Activated CD4-positive, CD25-positive, alpha-beta regulatory T cell (primary cell): Measurements from ENCODE around the gene XAGE3.
"Not testable (repeated sequence)": the region's sequence is repeated elsewhere in the genome, so short reads cannot be mapped to it uniquely, and the experiment has no call there.

Source experiments
- DNase-seq, 4 experiments: peaks; one replicate each; lab custom pipeline; 2025; lab: John Stamatoyannopoulos, UW

Gene XAGE3

GRCh38 chrX:52867610-52868348 is at the start of gene XAGE3:
XAGE3 (minus strand) TSS chrX:52868083; CDS start chrX:52867133, 950 bp downstream.
- no peak for DNase-seq

GRCh38 chrX:52914704-52915103 is 46.8 kb upstream of the XAGE3 start:
- DNase-seq = not testable (repeated sequence)

GRCh38 chrX:52913681-52914080 is 45.8 kb upstream of the XAGE3 start:
- DNase-seq = not testable (repeated sequence)

GRCh38 chrX:52909313-52909969 is 41.6 kb upstream of the XAGE3 start:
- not testable (repeated sequence) for DNase-seq

- not testable (repeated sequence) for DNase-seq
These were observed 40.0 kb upstream of the XAGE3 start for GRCh38 chrX:52907900-52908299.

GRCh38 chrX:52907137-52907536 is 39.3 kb upstream of the XAGE3 start:
- DNase-seq = not testable (repeated sequence)

GRCh38 chrX:52906072-52906471 is 38.2 kb upstream of the XAGE3 start:
- DNase-seq = not testable (repeated sequence)

GRCh38 chrX:52905531-52905930 is 37.6 kb upstream of the XAGE3 start:
- not testable (repeated sequence) for DNase-seq

- not testable (repeated sequence) for DNase-seq
These were observed 29.2 kb upstream of the XAGE3 start, which contains the start of gene FAM156B for GRCh38 chrX:52896855-52897709. FAM156B (plus strand) TSS chrX:52897330; CDS start chrX:52907226, 9,896 bp downstream.

GRCh38 chrX:52896438-52896837 is 28.6 kb upstream of the XAGE3 start:
- DNase-seq = not testable (repeated sequence)

- not testable (repeated sequence) for DNase-seq
These were observed 20.2 kb upstream of the XAGE3 start for GRCh38 chrX:52888090-52888489.

GRCh38 chrX:52887459-52887858 is 19.6 kb upstream of the XAGE3 start:
- DNase-seq = not testable (repeated sequence)

GRCh38 chrX:52876386-52876785 is 8.5 kb upstream of the XAGE3 start:
- DNase-seq = not testable (repeated sequence)

- not testable (repeated sequence) for DNase-seq
These were observed 7.6 kb upstream of the XAGE3 start for GRCh38 chrX:52875436-52875835.

- no peak for DNase-seq
These were observed 6.8 kb upstream of the XAGE3 start for GRCh38 chrX:52874661-52875060.

GRCh38 chrX:52873825-52874224 is 5.9 kb upstream of the XAGE3 start:
- DNase-seq = not testable (repeated sequence)

GRCh38 chrX:52870046-52870445 is 2.2 kb upstream of the XAGE3 start:
- DNase-seq = no peak

- DNase-seq = no peak
These were observed 2.4 kb downstream of the XAGE3 start for GRCh38 chrX:52865343-52865998.

- not testable (repeated sequence) for DNase-seq
These were observed 10.8 kb downstream of the XAGE3 start for GRCh38 chrX:52856991-52857525.

GRCh38 chrX:52852110-52852860 is 15.6 kb downstream of the XAGE3 start:
- no peak for DNase-seq

- DNase-seq = not testable (repeated sequence)
These were observed 24.3 kb downstream of the XAGE3 start for GRCh38 chrX:52843619-52844018.
